Measurements from ENCODE around the gene VPS13D.

- no peak for TF ChIP-seq CTCF (IDR thresholded peaks at IDR 0.05; ENCODE audit: borderline replicate concordance, extremely low read depth, low read length, poor library complexity, severe bottlenecking)
- TF ChIP-seq EZH2 (IDR thresholded peaks at IDR 0.05; ENCODE audit: borderline replicate concordance, low read depth, low read length, severe bottlenecking) = no peak
These were observed 198.5 kb downstream of the VPS13D start for GRCh38 chr1:12428334-12428733.
